T-helper 17 cell (primary cell): ENCODE results near the gene SPNS2. TPM values are rescaled to one million over a fixed set of nuclear protein-coding genes. Genes with fewer than 3 reads are reported as not detected.

Source experiments
- ATAC-seq: fragments of 150-1000 bp; cut with Tn5 transposase; 2 replicates; pipeline ENCODE4 v1.10.0; 2021; ENCODE audit warnings: mild to moderate bottlenecking, moderate library complexity
- DNase-seq, 3 donors: peaks; one replicate each; pipeline versions ENCODE4 v3.0.0 to v3.0.0-alpha.2; 2020 to 2021
- H3K9me3 ChIP-seq: one replicate; pipeline ENCODE4 v1.7.0; 2013; ENCODE audit warnings: low read length, mild to moderate bottlenecking; ENCODE audit not compliant: control insufficient read depth, poor library complexity, severe bottlenecking
- H3K27ac Mint-ChIP-seq: one replicate; pipeline ENCODE4 v1.8.0; 2022; ENCODE audit warnings: mild to moderate bottlenecking, moderate library complexity, mixed read lengths
- H3K27me3 Mint-ChIP-seq: one replicate; pipeline ENCODE4 v1.8.0; 2022; ENCODE audit warnings: mixed read lengths
- H3K36me3 Mint-ChIP-seq: one replicate; pipeline ENCODE4 v1.8.0; 2022; ENCODE audit warnings: low read depth, mixed read lengths
- H3K4me1 Mint-ChIP-seq: one replicate; pipeline ENCODE4 v1.8.0; 2022; ENCODE audit warnings: mild to moderate bottlenecking, mixed read lengths
- H3K4me3 Mint-ChIP-seq: one replicate; pipeline ENCODE4 v1.8.0; 2022; ENCODE audit warnings: mild to moderate bottlenecking, moderate library complexity, mixed read lengths
- total RNA-seq, 4 donors: library from RNA in 2 of 4; stranded (reverse) in 2 of 4; gene quantifications; one replicate each; pipeline ENCODE4 v1.2.3 and lab custom pipeline; 2022 to 2026

The SPNS2 gene
- total RNA-seq, 2 donors from 2014 or later, result 0.22 to 0.73 TPM

GRCh38 chr17:4527566-4528125, 29.0 kb downstream of the SPNS2 start:
- no peaks in the 10 kb centered on the region for H3K9me3 ChIP-seq
- no peak overlapping the region for H3K4me3 Mint-ChIP-seq
- ATAC-seq, result no peak
- H3K4me1 Mint-ChIP-seq, result peaks cover 8% of the 10 kb centered on the region
- H3K27ac Mint-ChIP-seq, result no peak overlapping the region
- H3K36me3 Mint-ChIP-seq, result peaks cover 3% of the 10 kb centered on the region
- no peak for DNase-seq
- H3K27me3 Mint-ChIP-seq, result peaks cover 9% of the 10 kb centered on the region

- no peak overlapping the region for H3K4me3 Mint-ChIP-seq
- ATAC-seq (no peak), DNase-seq (no peak)
- H3K4me1 Mint-ChIP-seq, result peaks cover 18% of the 10 kb centered on the region
- peaks cover 13% of the 10 kb centered on the region for H3K27me3 Mint-ChIP-seq
- no peak overlapping the region for H3K27ac Mint-ChIP-seq
- peaks cover 3% of the 10 kb centered on the region for H3K36me3 Mint-ChIP-seq
- no peaks in the 10 kb centered on the region for H3K9me3 ChIP-seq
Measured at GRCh38 chr17:4529533-4530152, 31.0 kb downstream of the SPNS2 start.

- Mint-ChIP-seq H3K36me3 (peaks cover 3% of the 10 kb centered on the region), H3K4me1 (peaks cover 24% of the 10 kb centered on the region), H3K4me3 (no peak overlapping the region), H3K27me3 (peaks cover 13% of the 10 kb centered on the region), H3K27ac (no peak overlapping the region)
- H3K9me3 ChIP-seq, result no peaks in the 10 kb centered on the region
- no peak for ATAC-seq
- DNase-seq, result no peak
Measured at GRCh38 chr17:4530799-4531730, 32.4 kb downstream of the SPNS2 start.

- ATAC-seq (no peak), DNase-seq (no peak)
- H3K9me3 ChIP-seq, result no peaks in the 10 kb centered on the region
- Mint-ChIP-seq H3K4me1 (peaks cover 26% of the 10 kb centered on the region), H3K27ac (no peak overlapping the region), H3K4me3 (no peak overlapping the region), H3K36me3 (peaks cover 3% of the 10 kb centered on the region), H3K27me3 (peaks cover 13% of the 10 kb centered on the region)
Measured at GRCh38 chr17:4531988-4532736, 33.5 kb downstream of the SPNS2 start.

- DNase-seq (no peak), ATAC-seq (no peak)
- Mint-ChIP-seq H3K36me3 (peaks cover 3% of the 10 kb centered on the region), H3K4me3 (no peak overlapping the region), H3K27me3 (peaks cover 13% of the 10 kb centered on the region), H3K4me1 (peaks cover 23% of the 10 kb centered on the region), H3K27ac (no peak overlapping the region)
- H3K9me3 ChIP-seq, result no peaks in the 10 kb centered on the region
Measured at GRCh38 chr17:4532860-4533522, 34.3 kb downstream of the SPNS2 start.

- H3K27ac Mint-ChIP-seq, result no peak overlapping the region
- ATAC-seq (no peak), DNase-seq (no peak)
- H3K4me3 Mint-ChIP-seq, result peak overlapping the region; percentile 19
- peaks cover 3% of the 10 kb centered on the region for H3K36me3 Mint-ChIP-seq
- peaks cover 13% of the 10 kb centered on the region for H3K27me3 Mint-ChIP-seq
- H3K9me3 ChIP-seq, result no peaks in the 10 kb centered on the region
- peaks cover 23% of the 10 kb centered on the region for H3K4me1 Mint-ChIP-seq
Measured at GRCh38 chr17:4533523-4534504, 35.1 kb downstream of the SPNS2 start.

GRCh38 chr17:4534515-4534914, 35.8 kb downstream of the SPNS2 start:
- peaks cover 13% of the 10 kb centered on the region for H3K27me3 Mint-ChIP-seq
- no peak overlapping the region for H3K27ac Mint-ChIP-seq
- no peak overlapping the region for H3K4me3 Mint-ChIP-seq
- no peak for DNase-seq
- ATAC-seq, result no peak
- peaks cover 22% of the 10 kb centered on the region for H3K4me1 Mint-ChIP-seq
- peaks cover 3% of the 10 kb centered on the region for H3K36me3 Mint-ChIP-seq
- no peaks in the 10 kb centered on the region for H3K9me3 ChIP-seq

GRCh38 chr17:4534928-4535666, 36.4 kb downstream of the SPNS2 start:
- peaks cover 21% of the 10 kb centered on the region for H3K4me1 Mint-ChIP-seq

GRCh38 chr17:4535667-4536258, 37.1 kb downstream of the SPNS2 start:
- H3K36me3 Mint-ChIP-seq, result peaks cover 3% of the 10 kb centered on the region
- H3K9me3 ChIP-seq, result no peaks in the 10 kb centered on the region
- H3K27me3 Mint-ChIP-seq, result peaks cover 13% of the 10 kb centered on the region
- peaks cover 21% of the 10 kb centered on the region for H3K4me1 Mint-ChIP-seq
- H3K27ac Mint-ChIP-seq, result no peak overlapping the region
- DNase-seq (no peak), ATAC-seq (no peak)
- no peak overlapping the region for H3K4me3 Mint-ChIP-seq

More at GRCh38 chr17:4534928-4535666, 36.4 kb downstream of the SPNS2 start:
- Mint-ChIP-seq H3K27me3 (peaks cover 13% of the 10 kb centered on the region), H3K4me3 (no peak overlapping the region), H3K36me3 (peaks cover 3% of the 10 kb centered on the region), H3K27ac (no peak overlapping the region)
- no peaks in the 10 kb centered on the region for H3K9me3 ChIP-seq
- DNase-seq (no peak), ATAC-seq (no peak)

- Mint-ChIP-seq H3K36me3 (peaks cover 7% of the 10 kb centered on the region), H3K4me3 (no peak overlapping the region), H3K27ac (no peak overlapping the region), H3K27me3 (peaks cover 13% of the 10 kb centered on the region), H3K4me1 (peaks cover 21% of the 10 kb centered on the region)
- no peaks in the 10 kb centered on the region for H3K9me3 ChIP-seq
- DNase-seq, result no peak
- peak; percentile 17 for ATAC-seq
Measured at GRCh38 chr17:4536259-4536741, 37.6 kb downstream of the SPNS2 start.
